Right kidney (tissue), 1 donor: Measurements from ENCODE around the gene TFPI2.
A peak's percentile ranks its signal among the peaks of the same experiment; 100 is the strongest.

Experiments
- DNase-seq: peaks from one replicate; pipeline ENCODE4 v3.0.0-alpha.2; 2016

Gene TFPI2

DNA sequence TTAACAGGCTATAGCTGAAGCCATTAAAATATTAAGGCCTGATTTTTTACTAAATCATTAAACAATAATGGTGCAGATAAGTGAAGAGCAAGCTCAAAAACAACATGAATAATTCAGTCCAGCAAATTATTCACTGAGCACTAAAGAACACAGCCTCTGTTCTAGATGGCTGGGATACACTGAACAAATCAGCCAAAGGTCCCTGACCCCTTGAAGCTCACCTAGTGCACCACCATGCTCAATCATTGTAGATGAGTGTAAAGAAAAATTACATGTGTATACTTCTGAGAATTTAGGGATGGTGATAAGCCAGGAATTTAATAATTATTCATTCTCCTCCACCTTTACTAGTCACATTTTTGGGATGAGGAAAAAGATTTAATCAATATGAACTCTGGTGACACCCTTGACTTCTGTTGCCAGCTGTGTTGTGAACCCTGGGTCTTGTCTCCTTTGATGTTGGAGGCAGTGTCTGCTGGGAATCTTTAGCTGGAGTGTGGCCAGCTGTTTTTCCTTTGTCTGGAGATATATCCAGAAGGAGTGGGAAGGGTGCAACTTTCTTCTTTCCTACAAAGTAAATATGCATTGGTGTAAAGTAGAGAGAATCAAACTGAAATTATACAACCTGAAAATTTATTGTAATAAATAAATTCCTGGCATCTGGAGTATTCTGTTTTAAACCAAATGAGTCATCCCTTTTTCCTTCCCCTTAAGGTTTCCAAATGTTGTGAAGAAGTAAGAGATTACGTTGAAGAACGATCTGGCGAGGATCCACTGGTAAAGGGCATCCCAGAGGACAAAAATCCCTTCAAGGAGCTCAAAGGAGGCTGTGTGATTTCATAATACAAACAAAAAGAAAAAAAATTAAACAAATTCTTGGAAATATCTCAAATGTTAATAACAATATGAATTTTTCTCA is 19.8 kb upstream of the TFPI2 start:
- no peak for DNase-seq

DNA sequence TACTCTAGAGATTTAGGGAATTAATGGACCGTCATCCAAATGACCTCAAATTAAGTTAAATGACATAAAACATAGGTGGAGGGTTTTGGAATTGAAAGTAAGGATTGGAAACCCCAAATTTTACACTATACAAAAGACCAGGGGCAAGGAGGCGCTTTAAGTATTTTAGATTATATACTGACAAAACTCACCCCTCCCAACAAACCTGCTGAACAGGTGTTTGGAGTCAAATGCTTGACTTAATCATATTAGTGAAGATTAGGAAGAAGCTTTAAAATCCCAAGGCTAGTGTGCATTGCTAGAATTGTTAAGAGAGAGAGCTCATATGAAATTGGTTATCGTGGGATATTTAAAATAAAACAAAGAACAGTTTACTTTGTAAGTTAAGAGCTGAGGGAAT is 15.7 kb upstream of the TFPI2 start, which contains the start of gene GNGT1:
Gene GNGT1, plus strand, starts transcription at position 301 of the 400 bp plus-strand sequence. CDS start 180 bp downstream, outside the sequence.
- DNase-seq, result no peak

DNA sequence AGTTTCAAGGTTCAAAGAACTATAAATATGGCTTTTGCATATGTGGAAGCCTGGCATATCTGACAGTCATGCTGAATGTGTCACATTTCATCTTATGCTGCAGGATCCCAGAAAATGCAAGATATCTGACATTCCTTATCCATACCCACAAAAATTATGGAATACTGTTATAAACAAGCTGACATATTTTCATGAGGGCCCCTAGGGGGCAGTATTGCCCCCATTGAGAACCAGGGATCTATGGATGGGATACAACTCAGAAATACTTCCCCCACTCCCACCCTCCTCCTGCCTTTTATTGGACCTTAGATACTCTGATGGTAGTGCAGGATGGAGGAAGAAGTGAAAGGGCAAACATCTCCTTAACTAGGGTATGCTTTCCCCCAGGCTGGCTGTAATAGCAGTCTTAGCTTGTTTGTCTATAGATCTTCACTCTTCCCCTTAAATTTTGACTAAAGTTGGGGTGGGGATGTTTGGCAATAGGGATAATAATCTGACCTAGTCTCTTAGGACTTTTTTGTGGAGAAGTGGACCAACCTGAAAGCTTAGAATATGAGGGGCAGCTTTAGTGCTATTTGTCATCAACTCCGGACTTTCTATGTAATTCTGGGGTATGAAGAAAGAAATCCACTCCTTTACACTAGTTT is 12.3 kb upstream of the TFPI2 start:
- DNase-seq, result no peak

GRCh38 chr7:93897680-93898079 is 7.1 kb upstream of the TFPI2 start:
- DNase-seq, result no peak

- no peak for DNase-seq
Observed at GRCh38 chr7:93895859-93896600, 5.5 kb upstream of the TFPI2 start.

GRCh38 chr7:93894966-93895640 is 4.5 kb upstream of the TFPI2 start:
- DNase-seq, result no peak

GRCh38 chr7:93894426-93894825 is 3.9 kb upstream of the TFPI2 start:
- DNase-seq, result no peak

DNA sequence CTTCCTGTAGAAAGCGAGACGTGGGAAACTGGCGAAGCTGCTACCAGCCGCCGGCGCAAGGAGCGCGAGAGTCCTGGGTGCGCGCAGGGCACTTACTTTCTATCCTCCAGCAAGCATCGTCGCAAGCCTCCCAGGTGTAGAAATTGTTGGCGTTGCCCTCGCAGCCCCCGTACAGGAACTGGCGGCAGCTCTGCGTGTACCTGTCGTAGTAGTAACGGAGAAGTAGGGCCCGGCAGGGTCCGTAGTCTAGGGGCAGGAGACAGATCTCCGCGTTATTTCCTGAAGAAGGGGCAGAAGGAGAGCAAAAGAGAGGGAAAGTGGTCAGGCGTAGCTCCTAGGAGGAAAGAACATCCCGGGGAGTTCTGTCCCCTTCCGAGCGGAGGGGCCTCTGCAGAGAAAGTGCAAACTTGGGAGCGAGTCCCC is 501 bp downstream of the TFPI2 start:
- peak; percentile 83 for DNase-seq

GRCh38 chr7:93889261-93889660 is 1.3 kb downstream of the TFPI2 start:
- no peak for DNase-seq

GRCh38 chr7:93884541-93884940 is 6.0 kb downstream of the TFPI2 start:
- DNase-seq, result no peak

DNA sequence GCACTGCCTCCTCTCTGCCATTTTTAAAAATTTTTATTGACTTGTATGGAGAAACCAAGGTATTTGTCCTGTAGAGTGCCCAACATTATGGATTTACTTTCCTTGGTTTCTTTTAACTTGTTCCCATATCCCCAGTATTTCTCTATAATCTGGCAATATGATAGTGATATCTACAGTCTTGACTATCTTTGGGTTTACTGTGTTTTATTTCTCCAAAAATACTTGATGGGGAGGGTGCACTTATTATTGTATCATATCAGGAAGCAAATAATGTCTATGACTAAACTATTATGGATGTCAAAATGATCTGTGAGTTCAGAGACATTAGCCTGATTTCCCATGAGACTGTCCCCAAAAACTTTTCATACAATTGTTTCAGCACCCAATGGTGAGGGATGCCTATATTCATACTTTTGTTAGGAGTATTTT is 6.6 kb downstream of the TFPI2 start:
- DNase-seq, result no peak

DNA sequence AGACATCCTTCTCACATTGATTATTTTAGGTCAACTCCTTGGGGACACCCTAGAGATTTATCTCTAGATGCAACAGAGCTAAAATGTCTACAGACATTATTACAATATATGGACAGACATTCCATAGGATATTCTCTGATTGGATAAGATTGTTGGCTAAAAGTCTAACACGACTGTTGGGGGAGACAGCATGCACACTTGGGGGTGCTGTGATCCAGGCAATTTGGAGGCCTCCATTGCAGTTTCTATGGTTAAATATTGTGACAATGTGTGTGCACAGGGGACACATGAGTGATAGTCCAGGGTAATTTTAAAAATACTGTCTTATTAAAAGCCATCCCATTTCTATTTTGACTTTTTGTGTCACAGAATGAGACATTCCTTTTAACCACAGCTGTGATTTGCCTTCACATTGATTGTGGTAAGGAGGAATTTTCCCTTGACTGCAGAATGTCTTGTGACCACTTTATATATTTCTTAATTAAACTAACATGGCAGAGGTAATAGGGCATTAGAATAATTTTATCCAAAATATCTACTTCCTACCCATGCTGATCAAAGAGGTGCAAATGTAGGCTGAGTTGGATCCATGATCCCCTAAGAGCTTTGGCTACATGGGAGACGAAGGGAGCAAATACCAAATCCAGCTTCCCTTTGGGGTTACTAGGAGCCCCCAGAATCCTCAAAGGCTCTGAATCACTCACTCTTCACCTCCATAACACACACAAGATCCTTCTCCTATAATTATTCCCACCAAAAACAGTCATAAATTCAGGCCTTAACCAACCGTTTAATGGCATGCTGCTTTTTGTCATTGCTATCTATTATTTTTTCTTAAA is 7.3 kb downstream of the TFPI2 start:
- DNase-seq, result no peak

- DNase-seq, result no peak
Observed at GRCh38 chr7:93882468-93882867, 8.1 kb downstream of the TFPI2 start.

DNA sequence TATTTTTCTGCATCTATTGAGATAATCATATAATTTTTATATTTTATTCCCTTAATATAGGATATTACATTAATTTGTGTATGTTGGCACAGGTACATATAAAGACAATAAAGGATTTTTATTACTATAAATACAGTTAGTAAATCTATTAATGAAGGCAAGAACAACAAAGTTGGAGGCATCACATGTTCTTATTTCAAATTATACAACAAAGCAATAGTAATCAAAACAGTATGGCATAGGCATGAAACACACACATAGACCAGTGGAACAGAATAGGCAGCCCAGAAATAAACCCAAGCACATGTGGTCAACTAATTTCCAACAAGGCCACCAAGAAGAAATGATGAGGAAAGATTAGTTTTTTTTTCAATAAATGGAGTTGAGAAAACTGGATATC is 11.2 kb downstream of the TFPI2 start:
- no peak for DNase-seq

DNA sequence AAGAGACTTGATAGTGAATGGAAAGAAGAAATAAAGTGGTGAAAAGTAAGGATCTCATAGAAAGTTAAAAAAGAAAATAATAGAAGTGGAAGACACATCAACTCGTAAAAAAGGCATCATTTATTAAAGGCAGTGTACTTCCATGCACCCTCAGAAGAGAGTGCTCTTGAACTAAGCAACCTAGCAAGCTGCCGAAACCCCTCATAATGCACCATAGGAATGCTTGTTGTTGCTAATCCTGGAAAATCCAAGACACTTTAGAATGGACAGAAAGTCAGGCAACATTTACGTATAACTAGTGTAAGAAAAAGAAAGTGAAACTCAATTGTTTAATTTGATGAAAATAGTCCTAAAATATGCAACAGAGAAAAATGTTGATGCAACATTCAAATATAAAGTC is 12.8 kb downstream of the TFPI2 start:
- DNase-seq, result no peak

DNA sequence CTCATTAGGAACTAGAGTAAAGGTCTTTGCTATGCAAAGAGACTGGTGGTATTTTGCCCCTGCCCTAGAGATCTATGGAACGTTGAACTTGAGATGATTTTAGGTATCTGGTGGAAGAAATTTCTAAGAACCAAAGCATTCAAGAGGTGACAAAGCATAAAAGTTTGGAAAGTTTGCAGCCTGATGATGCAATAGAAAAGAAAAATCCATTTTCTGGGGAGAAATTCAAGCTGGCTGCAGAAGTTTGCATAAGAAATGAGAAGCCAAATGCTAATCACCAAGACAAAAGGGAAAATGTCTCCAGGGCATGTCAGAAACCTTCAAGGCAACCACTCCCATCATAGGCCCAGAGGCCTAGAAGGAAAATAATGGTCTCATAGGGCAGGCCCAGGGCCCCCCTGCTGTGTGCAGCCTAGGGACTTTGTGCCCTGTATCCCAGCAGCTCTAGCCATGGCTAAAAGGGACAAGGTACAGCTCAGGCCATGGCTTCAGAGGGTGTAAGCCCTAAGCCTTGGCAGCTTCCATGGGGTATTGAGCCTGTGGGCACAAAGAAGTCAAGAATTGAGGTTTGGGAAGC is 16.5 kb downstream of the TFPI2 start:
- DNase-seq, result no peak

DNA sequence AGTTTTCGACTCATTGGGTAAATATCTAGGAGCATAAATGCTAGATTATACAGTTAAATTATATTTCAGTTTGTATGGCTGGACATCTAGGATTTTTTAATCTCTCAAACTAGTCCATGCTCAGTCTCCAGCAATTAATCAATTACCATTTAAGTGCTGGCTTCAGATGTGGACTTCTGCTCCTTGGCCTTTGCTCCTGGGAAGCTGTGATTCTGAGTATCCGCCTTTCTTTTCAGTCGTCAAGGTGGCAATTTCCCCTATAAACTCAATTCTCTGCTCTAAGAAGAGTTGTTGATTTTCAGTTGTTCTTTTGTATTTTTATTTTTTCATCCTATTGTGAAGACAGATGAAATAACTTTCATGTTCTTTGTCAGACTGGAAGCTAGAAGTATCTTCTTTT is 23.7 kb downstream of the TFPI2 start:
- no peak for DNase-seq

GRCh38 chr7:93862651-93863050 is 27.9 kb downstream of the TFPI2 start:
- DNase-seq, result no peak

- DNase-seq, result no peak
Observed at GRCh38 chr7:93861325-93861949, 29.1 kb downstream of the TFPI2 start.

- no peak for DNase-seq
Observed at GRCh38 chr7:93860261-93860660, 30.3 kb downstream of the TFPI2 start.

DNA sequence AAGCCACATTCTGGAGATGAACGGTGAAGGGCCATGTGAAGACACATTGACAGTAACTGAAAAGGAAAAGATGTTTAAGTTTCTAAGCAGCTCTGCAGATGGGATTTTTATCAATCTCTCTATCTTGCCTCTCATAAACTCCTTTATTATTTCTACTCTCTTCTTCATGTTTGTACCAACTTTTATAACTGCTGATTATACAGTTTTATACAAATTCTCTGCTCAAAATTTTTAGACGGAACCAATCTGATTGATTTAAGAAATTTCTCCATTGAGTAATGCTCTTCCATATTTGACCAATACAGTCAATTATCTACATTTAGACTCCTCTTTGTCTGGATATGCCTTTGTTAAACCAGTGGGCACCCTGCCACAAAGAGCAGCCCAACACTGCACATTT is 31.7 kb downstream of the TFPI2 start:
- DNase-seq, result no peak
